DMS 273 (cell line): ENCODE results near the gene UHRF1.

Experiments used
- DNase-seq: peaks from one replicate; lab custom pipeline; 2025; ENCODE audit not compliant: unreplicated experiment; lab: John Stamatoyannopoulos, UW

The UHRF1 gene

GRCh38 chr19:4987256-4987655, 78.0 kb downstream of the UHRF1 start:
- DNase-seq = no peak

- no peak for DNase-seq
Observed at GRCh38 chr19:4987692-4988370, 78.5 kb downstream of the UHRF1 start.

- DNase-seq = no peak
Observed at GRCh38 chr19:4988770-4989251, 79.5 kb downstream of the UHRF1 start.

- no peak for DNase-seq
Observed at GRCh38 chr19:4990306-4990705, 81.0 kb downstream of the UHRF1 start.

- no peak for DNase-seq
Observed at GRCh38 chr19:4991538-4991937, 82.2 kb downstream of the UHRF1 start.

- no peak for DNase-seq
Observed at GRCh38 chr19:4991996-4992698, 82.8 kb downstream of the UHRF1 start.

- DNase-seq = no peak
Observed at GRCh38 chr19:4993683-4994082, 84.4 kb downstream of the UHRF1 start.

GRCh38 chr19:4996701-4997100, 87.4 kb downstream of the UHRF1 start:
- no peak for DNase-seq

GRCh38 chr19:4997297-4997696, 88.0 kb downstream of the UHRF1 start:
- DNase-seq = no peak

GRCh38 chr19:5000120-5000611, 90.9 kb downstream of the UHRF1 start:
- DNase-seq = no peak

GRCh38 chr19:5001615-5002014, 92.3 kb downstream of the UHRF1 start:
- DNase-seq = peak; percentile 39

- DNase-seq = no peak
Observed at GRCh38 chr19:5002143-5002542, 92.8 kb downstream of the UHRF1 start.

- DNase-seq = no peak
Observed at GRCh38 chr19:5003781-5004180, 94.5 kb downstream of the UHRF1 start.

GRCh38 chr19:5005096-5005495, 95.8 kb downstream of the UHRF1 start:
- no peak for DNase-seq

- no peak for DNase-seq
Observed at GRCh38 chr19:5006201-5006600, 96.9 kb downstream of the UHRF1 start.

- DNase-seq = no peak
Observed at GRCh38 chr19:5006821-5007220, 97.5 kb downstream of the UHRF1 start.
